Prostate gland (tissue), 2 donors: Measurements from ENCODE around the gene ADPRH. TPM values are rescaled to one million over a fixed set of nuclear protein-coding genes. Genes with fewer than 3 reads are reported as not detected.

Experiments
- DNase-seq: peaks from one replicate; pipeline ENCODE4 v3.0.0-alpha.2; 2019; ENCODE audit warnings: low spot score
- H3K27ac ChIP-seq, 2 donors: fragments of 200-600 bp; sonication (generic); 2 replicates each; pipeline ENCODE4 v1.5.1; 2017 to 2019
- H3K27me3 ChIP-seq: fragments of 200-600 bp; sonication (generic); replicated peaks from 2 replicates; pipeline ENCODE4 v1.5.1; 2019; ENCODE audit not compliant: insufficient read depth
- H3K36me3 ChIP-seq, 2 donors: fragments of 200-600 bp; sonication (generic); 1 replicate in 1 of 2; 2 replicates in 1 of 2; pipeline versions ENCODE4 v1.5.1 to v1.8.1; 2017 to 2019
- H3K4me1 ChIP-seq: fragments of 200-600 bp; sonication (generic); replicated peaks from 2 replicates; pipeline ENCODE4 v1.5.1; 2019
- H3K4me3 ChIP-seq, 2 donors: fragments of 200-600 bp; sonication (generic); 2 replicates each; pipeline ENCODE4 v1.5.1; 2017 to 2019
- H3K9me3 ChIP-seq: fragments of 200-600 bp; sonication (generic); 2 replicates; pipeline ENCODE4 v1.5.1; 2017
- POLR2A ChIP-seq: fragments of 450-650 bp; IDR thresholded peaks from one replicate; pipeline ENCODE4 v1.6.1; 2016; ENCODE audit warnings: antibody characterized with exemption, mild to moderate bottlenecking
- POLR2AphosphoS5 ChIP-seq: sonication (generic); formaldehyde crosslinking; IDR thresholded peaks from one replicate; pipeline ENCODE4 v1.6.1; 2017; ENCODE audit warnings: antibody characterized with exemption
- WGBS: methylation state at CpG from one replicate; pipeline ENCODE4 v1.1.5; 2018; 5-methylcytosine and 5-hydroxymethylcytosine counted together
- intact Hi-C: fragments of 100-400 bp; cut with DNase I; formaldehyde crosslinking; loops from one replicate; pipeline ENCODE4 v1.14.2; 2022
- total RNA-seq, 2 donors: library from RNA; depleted of rRNA; stranded (reverse); fragments of >200 nt; gene quantifications; one replicate each; pipeline ENCODE4 v1.1.0, GENCODE V29; 2016
- TF ChIP-seq, protein P1 (sequence below), 4 experiments: fragments of 200-600 bp in 2 of 4; fragments of 450-650 bp in 2 of 4; sonication (generic) in 2 of 4; IDR thresholded peaks; 1 replicate in 3 of 4; 2 replicates in 1 of 4; pipeline ENCODE4 v1.5.1; 2016 to 2019; ENCODE audit warnings: antibody characterized with exemption in 4 of 4, mild to moderate bottlenecking in 2 of 4, moderate library complexity in 2 of 4

Gene ADPRH
- total RNA-seq, 2 donors from 2014 or later, result 8.2 to 14.8 TPM

DNA sequence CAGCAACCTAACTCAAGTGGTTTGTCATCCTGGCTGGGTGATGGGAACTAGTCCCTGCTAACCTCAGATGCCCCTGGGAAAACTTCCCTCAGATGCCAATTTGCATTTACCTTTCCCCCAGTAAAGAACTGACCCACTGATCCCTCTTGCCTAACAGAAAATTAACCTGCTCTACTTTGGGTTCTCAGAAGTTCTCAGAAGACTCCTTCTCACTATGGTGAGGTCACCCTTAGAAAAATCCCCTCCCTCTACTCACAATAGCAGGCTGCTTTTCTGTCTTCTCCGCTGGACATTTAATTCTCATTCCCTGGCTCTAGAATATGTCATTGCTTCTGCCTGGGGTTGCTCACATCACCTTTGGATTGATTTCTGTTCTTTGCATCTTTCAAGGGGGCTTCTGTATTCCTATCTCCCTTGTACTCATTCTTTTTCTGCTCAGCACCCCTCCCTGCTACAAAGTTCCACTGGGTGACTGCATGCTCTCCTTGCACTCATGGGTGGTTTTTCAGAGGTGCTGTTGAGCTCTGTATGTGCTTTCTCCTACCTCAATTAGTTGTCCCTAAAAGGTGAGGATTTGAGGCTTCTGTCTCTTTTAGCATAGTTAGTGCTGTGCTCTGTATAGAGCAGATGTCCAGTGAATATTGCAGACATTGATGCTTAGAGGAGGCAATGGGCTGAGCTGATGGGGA is 19.3 kb downstream of the ADPRH start:
- Histone ChIP-seq H3K4me3 (no peak overlapping the region), H3K9me3 (no peaks in the 10 kb centered on the region), H3K36me3 (no peaks in the 10 kb centered on the region), H3K27ac (peak overlapping the region; percentile 18 to 52), H3K27me3 (no peaks in the 10 kb centered on the region), H3K4me1 (peaks cover 12% of the 10 kb centered on the region)
- no peak for DNase-seq
- TF ChIP-seq POLR2AphosphoS5, result no peak
- TF ChIP-seq, protein P1, sequence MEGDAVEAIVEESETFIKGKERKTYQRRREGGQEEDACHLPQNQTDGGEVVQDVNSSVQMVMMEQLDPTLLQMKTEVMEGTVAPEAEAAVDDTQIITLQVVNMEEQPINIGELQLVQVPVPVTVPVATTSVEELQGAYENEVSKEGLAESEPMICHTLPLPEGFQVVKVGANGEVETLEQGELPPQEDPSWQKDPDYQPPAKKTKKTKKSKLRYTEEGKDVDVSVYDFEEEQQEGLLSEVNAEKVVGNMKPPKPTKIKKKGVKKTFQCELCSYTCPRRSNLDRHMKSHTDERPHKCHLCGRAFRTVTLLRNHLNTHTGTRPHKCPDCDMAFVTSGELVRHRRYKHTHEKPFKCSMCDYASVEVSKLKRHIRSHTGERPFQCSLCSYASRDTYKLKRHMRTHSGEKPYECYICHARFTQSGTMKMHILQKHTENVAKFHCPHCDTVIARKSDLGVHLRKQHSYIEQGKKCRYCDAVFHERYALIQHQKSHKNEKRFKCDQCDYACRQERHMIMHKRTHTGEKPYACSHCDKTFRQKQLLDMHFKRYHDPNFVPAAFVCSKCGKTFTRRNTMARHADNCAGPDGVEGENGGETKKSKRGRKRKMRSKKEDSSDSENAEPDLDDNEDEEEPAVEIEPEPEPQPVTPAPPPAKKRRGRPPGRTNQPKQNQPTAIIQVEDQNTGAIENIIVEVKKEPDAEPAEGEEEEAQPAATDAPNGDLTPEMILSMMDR (IDR thresholded peaks at IDR 0.05), result no peak
- no peak for TF ChIP-seq POLR2A
- intact Hi-C loops, result no loop called here
- 96% methylated on average over 1 of the region's 1 CpG for WGBS

DNA sequence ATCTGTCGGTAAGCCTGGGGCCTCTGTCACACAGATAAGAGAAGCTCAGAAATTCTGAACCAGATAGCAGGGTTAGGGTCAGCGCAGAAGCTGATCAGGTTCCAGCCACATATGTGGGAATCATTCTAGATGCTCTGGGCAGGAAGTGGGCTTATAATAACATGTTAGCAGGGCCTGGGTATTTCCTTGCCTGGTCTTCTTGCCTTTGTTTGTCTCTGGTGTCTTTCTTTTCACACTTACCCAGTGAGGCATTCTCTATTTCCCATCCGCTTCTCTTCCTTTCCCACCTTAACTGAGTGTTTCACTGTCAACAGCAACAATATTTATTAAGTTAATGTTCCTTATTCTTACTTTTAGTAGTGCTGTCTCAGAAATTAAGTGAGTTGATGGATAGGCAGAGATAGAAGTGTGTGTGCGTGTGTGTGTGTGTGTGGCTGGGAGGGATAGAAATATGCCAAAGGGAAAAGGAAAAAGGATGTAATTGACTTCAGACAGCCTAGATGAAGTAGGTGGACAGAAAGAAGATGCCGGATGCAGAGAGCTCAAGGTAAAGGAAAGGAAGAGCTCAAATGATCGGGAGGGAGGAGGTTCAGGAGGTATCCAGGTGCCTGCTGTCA is 20.4 kb downstream of the ADPRH start:
- Histone ChIP-seq H3K4me3 (no peak overlapping the region), H3K9me3 (no peaks in the 10 kb centered on the region), H3K4me1 (peaks cover 13% of the 10 kb centered on the region), H3K27me3 (no peaks in the 10 kb centered on the region), H3K27ac (no peak overlapping the region), H3K36me3 (no peaks in the 10 kb centered on the region)
- WGBS, result 99% methylated on average over 6 of the region's 6 CpGs
- DNase-seq, result no peak
- TF ChIP-seq, protein P1 (IDR thresholded peaks at IDR 0.05), result no peak
- TF ChIP-seq POLR2A (no peak), POLR2AphosphoS5 (no peak)
- intact Hi-C loops, result no loop called here

DNA sequence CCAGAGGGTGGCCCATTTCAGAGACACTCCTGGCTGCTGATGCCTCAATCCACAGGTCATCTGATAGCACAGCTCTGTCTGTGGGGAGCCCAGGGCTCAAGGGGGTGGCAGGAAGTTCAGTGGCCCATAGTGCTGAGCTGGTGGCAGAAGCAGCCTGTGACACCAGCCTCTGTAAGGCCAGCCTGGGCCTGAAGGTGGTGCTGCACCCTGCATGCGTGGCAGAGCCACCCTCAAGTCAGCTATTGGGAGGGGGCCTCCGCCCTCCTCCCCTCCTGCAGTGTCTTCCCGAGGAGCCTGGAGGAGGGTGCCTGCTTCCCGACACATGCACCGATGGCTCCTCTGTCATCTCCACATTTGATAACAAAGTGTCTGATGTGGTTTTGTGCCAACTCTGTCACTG is 21.4 kb downstream of the ADPRH start:
- no peak for TF ChIP-seq POLR2A
- no peak for TF ChIP-seq POLR2AphosphoS5
- TF ChIP-seq, protein P1 (IDR thresholded peaks at IDR 0.05), result no peak
- no peak for DNase-seq
- Histone ChIP-seq H3K4me3 (no peak overlapping the region), H3K27me3 (no peaks in the 10 kb centered on the region), H3K36me3 (no peaks in the 10 kb centered on the region), H3K27ac (no peak overlapping the region), H3K9me3 (no peaks in the 10 kb centered on the region), H3K4me1 (peaks cover 13% of the 10 kb centered on the region)
- WGBS, result 71% methylated on average over 5 of the region's 5 CpGs
- intact Hi-C loops, result no loop called here

DNA sequence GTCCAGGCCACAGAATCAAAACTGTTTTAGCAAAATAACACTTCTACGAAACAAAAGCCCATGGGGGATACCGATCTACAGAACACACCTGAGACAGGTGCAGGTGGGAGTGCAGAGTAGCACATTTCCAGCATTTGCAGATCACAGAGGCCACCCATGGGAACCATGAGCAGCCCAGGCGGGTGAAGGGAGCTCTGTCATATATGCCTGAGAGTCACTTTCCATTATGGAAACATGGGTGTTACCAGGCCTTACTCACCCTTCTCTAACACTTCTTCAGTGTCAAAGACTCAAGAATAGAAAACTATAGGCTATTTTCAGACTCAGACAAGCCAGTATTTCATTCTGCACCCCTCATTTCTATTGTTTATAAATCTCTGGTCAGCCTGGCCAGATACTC is 21.9 kb downstream of the ADPRH start:
- peaks cover 13% of the 10 kb centered on the region for H3K4me1 ChIP-seq
- intact Hi-C loops, result no loop called here
- H3K4me3 ChIP-seq, result no peak overlapping the region
- H3K27me3 ChIP-seq, result no peaks in the 10 kb centered on the region
- no peak for DNase-seq
- no peaks in the 10 kb centered on the region for H3K36me3 ChIP-seq
- no peak overlapping the region for H3K27ac ChIP-seq
- no peak for TF ChIP-seq POLR2AphosphoS5
- TF ChIP-seq, protein P1 (IDR thresholded peaks at IDR 0.05), result no peak
- no peak for TF ChIP-seq POLR2A
- H3K9me3 ChIP-seq, result no peaks in the 10 kb centered on the region
- 94% methylated on average over 3 of the region's 3 CpGs for WGBS

DNA sequence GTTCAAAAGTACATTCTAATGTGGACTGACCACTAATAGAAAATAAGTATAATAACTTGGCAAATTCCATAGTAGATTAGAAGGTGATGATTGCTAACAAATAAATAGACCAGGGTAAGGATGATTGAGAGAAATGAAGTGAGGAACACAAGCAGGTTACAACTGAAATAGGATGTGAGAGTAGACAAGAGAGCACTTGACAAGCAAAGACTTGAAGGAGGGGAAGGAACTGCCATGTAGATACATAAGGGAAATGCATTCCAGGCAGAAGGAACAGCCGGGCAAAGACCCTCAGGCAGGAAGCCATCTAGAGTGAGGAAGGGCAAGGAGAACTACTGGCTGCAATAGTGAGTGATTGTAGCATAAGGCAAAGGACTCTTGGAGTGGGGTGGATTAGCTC is 23.4 kb downstream of the ADPRH start:
- WGBS, result 19% methylated on average over 1 of the region's 1 CpG
- TF ChIP-seq, protein P1 (IDR thresholded peaks at IDR 0.05), result no peak
- Histone ChIP-seq H3K27me3 (no peaks in the 10 kb centered on the region), H3K4me3 (no peak overlapping the region), H3K9me3 (no peaks in the 10 kb centered on the region), H3K36me3 (no peaks in the 10 kb centered on the region), H3K4me1 (peaks cover 13% of the 10 kb centered on the region), H3K27ac (peak overlapping the region; percentile 21 to 35)
- no peak for DNase-seq
- intact Hi-C loops, result no loop called here
